Measurements from ENCODE around the gene ELP5. TPM values are rescaled to one million over a fixed set of nuclear protein-coding genes. Genes with fewer than 3 reads are reported as not detected.

ELP5 gene
- total and polyA plus RNA-seq, 2 donors (not counting 1 experiment from before 2014, with no cell fraction given) = 48.0 to 69.9 TPM

DNA sequence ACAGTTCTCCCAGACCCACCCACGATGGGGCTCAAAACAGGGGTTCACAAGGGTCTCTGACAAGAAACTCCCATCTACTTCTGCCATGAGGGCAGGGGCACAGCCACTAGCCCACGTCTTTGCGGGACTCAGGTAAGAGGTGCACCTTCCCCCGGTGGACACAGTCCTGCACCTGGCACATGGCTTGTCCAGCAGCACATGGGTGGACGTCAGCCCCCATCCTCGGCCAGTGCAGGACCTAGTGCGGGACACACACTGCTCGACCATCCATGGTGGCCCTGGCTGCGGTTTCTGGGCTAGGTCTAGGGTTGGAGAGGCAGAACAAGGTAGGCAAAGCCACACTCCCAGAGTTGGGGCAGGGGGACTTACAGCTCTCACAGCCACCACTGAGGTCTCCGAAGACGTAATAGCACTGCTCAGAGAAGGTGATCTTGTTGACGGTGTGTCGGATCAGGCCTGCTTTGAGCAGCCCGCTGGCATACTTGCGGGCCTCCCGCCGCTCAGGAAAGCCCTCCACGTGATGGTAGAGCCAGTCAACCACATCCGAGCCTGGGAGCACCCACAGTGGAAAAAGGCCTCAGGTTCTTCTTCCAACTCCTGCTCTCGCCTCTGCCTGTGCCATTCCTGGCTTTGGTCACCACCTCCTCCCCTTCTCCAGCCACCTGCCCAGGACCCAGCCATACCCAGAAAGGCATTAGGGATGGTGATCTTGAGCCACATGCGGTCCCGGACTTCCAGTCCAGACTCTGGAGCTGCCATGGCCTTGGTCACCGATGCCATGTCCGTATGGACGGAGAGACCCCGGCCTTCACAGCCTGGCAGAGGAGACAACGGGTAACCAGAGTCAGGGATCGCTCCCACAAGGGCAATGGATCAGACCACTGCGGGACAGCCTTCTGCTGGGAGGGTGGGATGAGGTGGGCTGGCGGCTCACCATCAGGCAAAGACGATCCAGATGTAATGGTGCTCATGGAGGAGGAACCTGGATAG lies 25.0 kb upstream of the ELP5 start:
- Histone ChIP-seq H3K36me3 (replicated peaks in 1 of 2; ENCODE audit: control extremely low read depth in 1 of 2, control insufficient read depth in 1 of 2, extremely low read depth in 1 of 2, insufficient read depth in 2 of 2, low read length in 1 of 2) (peaks cover 0 to 77% of the 10 kb centered on the region in 2 experiments), H3K79me2 (ENCODE audit: control insufficient read depth, insufficient read depth, low read length) (peaks cover 23% of the 10 kb centered on the region), H3K27me3 (replicated peaks in 1 of 4; ENCODE audit: control extremely low read depth in 1 of 4, control insufficient read depth in 3 of 4, insufficient read depth in 4 of 4, low read length in 3 of 4) (no peaks in the 10 kb centered on the region), H3K4me3 (ENCODE audit: control extremely low read depth in 1 of 5, extremely low read depth in 1 of 5, insufficient read depth in 1 of 5, low read depth in 2 of 5, low read length in 4 of 5) (no peak overlapping the region), H2AFZ (ENCODE audit: insufficient read depth, low read depth, low read length, poor library complexity, severe bottlenecking) (no peak overlapping the region), H4K20me1 (ENCODE audit: control insufficient read depth, insufficient read depth, low read length, poor library complexity, severe bottlenecking) (no peaks in the 10 kb centered on the region), H3K9ac (ENCODE audit: low read length) (no peak overlapping the region), H3K4me2 (replicated peaks; ENCODE audit: low read depth, low read length, poor library complexity, severe bottlenecking) (no peak overlapping the region), H3K27ac (ENCODE audit: low read length in 2 of 2) (no peak overlapping the region), H3K9me3 (ENCODE audit: control extremely low read depth in 1 of 3, control insufficient read depth in 2 of 3, insufficient read depth in 1 of 3, low read length in 2 of 3) (no peaks in the 10 kb centered on the region), H3K4me1 (ENCODE audit: control insufficient read depth in 2 of 2, insufficient read depth in 2 of 2, low read length in 2 of 2) (peaks cover 0 to 2% of the 10 kb centered on the region in 2 donors)
- ATAC-seq (ENCODE audit: low read depth) (no peak), DNase-seq (no peak)
- CTCF ChIA-PET = no interaction called here
- 98% methylated on average over 31 of the region's 31 CpGs for WGBS (ENCODE audit: insufficient coverage)
- H3K27ac Mint-ChIP-seq = no peak overlapping the region
- no peak overlapping the region for H3K4me3 Mint-ChIP-seq
- H3K4me1 Mint-ChIP-seq = peaks cover 3% of the 10 kb centered on the region
- no peaks in the 10 kb centered on the region for H3K9me3 Mint-ChIP-seq (ENCODE audit: insufficient read depth)
- H3K27me3 Mint-ChIP-seq = no peaks in the 10 kb centered on the region
- intact Hi-C loops (cut with micrococcal nuclease) = no loop called here
- TF ChIP-seq EZH2 (IDR thresholded peaks at IDR 0.05; ENCODE audit: borderline replicate concordance, insufficient read depth, low read depth, low read length, poor library complexity, severe bottlenecking) = no peak
- TF ChIP-seq, protein P1, sequence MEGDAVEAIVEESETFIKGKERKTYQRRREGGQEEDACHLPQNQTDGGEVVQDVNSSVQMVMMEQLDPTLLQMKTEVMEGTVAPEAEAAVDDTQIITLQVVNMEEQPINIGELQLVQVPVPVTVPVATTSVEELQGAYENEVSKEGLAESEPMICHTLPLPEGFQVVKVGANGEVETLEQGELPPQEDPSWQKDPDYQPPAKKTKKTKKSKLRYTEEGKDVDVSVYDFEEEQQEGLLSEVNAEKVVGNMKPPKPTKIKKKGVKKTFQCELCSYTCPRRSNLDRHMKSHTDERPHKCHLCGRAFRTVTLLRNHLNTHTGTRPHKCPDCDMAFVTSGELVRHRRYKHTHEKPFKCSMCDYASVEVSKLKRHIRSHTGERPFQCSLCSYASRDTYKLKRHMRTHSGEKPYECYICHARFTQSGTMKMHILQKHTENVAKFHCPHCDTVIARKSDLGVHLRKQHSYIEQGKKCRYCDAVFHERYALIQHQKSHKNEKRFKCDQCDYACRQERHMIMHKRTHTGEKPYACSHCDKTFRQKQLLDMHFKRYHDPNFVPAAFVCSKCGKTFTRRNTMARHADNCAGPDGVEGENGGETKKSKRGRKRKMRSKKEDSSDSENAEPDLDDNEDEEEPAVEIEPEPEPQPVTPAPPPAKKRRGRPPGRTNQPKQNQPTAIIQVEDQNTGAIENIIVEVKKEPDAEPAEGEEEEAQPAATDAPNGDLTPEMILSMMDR (IDR thresholded peaks at IDR 0.05) = no peak
- POLR2A ChIA-PET = no interaction called here

DNA sequence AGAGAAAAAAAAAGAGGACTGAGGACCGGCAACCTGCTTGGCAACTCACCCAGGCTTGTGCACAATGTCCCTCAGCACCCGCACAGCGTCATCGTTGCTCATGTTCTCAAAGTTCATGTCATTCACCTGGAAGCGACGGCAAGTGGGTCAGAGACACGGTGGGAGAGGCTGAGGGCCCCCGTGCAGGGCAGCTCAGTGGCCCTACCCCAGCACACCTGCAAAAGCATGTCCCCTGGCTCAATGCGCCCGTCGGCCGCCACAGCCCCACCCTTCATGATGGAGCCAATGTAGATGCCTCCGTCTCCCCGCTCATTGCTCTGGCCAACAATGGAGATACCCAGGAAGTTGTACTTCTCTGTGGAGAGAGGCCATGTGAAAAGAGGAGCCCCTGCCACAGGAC lies 23.1 kb upstream of the ELP5 start:
- peaks cover 13 to 21% of the 10 kb centered on the region in 2 donors for H3K4me1 ChIP-seq (ENCODE audit: control insufficient read depth in 2 of 2, insufficient read depth in 2 of 2, low read length in 2 of 2)
- Mint-ChIP-seq H3K4me1 (peaks cover 18% of the 10 kb centered on the region), H3K27me3 (no peaks in the 10 kb centered on the region), H3K27ac (no peak overlapping the region), H3K4me3 (no peak overlapping the region), H3K9me3 (ENCODE audit: insufficient read depth) (no peaks in the 10 kb centered on the region)
- peaks cover 0 to 58% of the 10 kb centered on the region in 2 experiments for H3K36me3 ChIP-seq (replicated peaks in 1 of 2; ENCODE audit: control extremely low read depth in 1 of 2, control insufficient read depth in 1 of 2, extremely low read depth in 1 of 2, insufficient read depth in 2 of 2, low read length in 1 of 2)
- no peak overlapping the region for H3K27ac ChIP-seq (ENCODE audit: low read length in 2 of 2)
- peaks cover 42% of the 10 kb centered on the region for H3K79me2 ChIP-seq (ENCODE audit: control insufficient read depth, insufficient read depth, low read length)
- no peak overlapping the region for H3K4me2 ChIP-seq (replicated peaks; ENCODE audit: low read depth, low read length, poor library complexity, severe bottlenecking)
- ATAC-seq (ENCODE audit: low read depth) (no peak), DNase-seq (no peak)
- CTCF ChIA-PET = interaction anchor here (1.1 kb wide), 1 partner anchor 9 kb away, joined by 6 read pairs; the partner anchor contains the start of genes ACADVL and DLG4
- no peak for TF ChIP-seq EZH2 (IDR thresholded peaks at IDR 0.05; ENCODE audit: borderline replicate concordance, insufficient read depth, low read depth, low read length, poor library complexity, severe bottlenecking)
- TF ChIP-seq, protein P1 (IDR thresholded peaks at IDR 0.05) = no peak
- peaks cover 6% of the 10 kb centered on the region for H4K20me1 ChIP-seq (ENCODE audit: control insufficient read depth, insufficient read depth, low read length, poor library complexity, severe bottlenecking)
- intact Hi-C loops (cut with micrococcal nuclease) = no loop called here
- WGBS (ENCODE audit: insufficient coverage) = 96% methylated on average over 9 of the region's 14 CpGs
- no peaks in the 10 kb centered on the region for H3K9me3 ChIP-seq (ENCODE audit: control extremely low read depth in 1 of 3, control insufficient read depth in 2 of 3, insufficient read depth in 1 of 3, low read length in 2 of 3)
- no peak overlapping the region for H2AFZ ChIP-seq (ENCODE audit: insufficient read depth, low read depth, low read length, poor library complexity, severe bottlenecking)
- no peak overlapping the region for H3K4me3 ChIP-seq (ENCODE audit: control extremely low read depth in 1 of 5, extremely low read depth in 1 of 5, insufficient read depth in 1 of 5, low read depth in 2 of 5, low read length in 4 of 5)
- no peak overlapping the region for H3K9ac ChIP-seq (ENCODE audit: low read length)
- H3K27me3 ChIP-seq (replicated peaks in 1 of 4; ENCODE audit: control extremely low read depth in 1 of 4, control insufficient read depth in 3 of 4, insufficient read depth in 4 of 4, low read length in 3 of 4) = no peaks in the 10 kb centered on the region
- POLR2A ChIA-PET = no interaction called here

All from B cell (primary cell).